RWPE1 (cell line): ENCODE data around the gene PREPL.

Source experiments
- CTCF ChIA-PET: fragments of 350-600 bp; sonication (Branson Sonifier 250); formaldehyde crosslinking; extraction: SDS; loops from one replicate; lab custom pipeline; 2021; lab: Yijun Ruan, JAX
- POLR2A ChIA-PET: fragments of 400-600 bp; formaldehyde crosslinking; extraction: SDS; loops from one replicate; lab custom pipeline; 2020; ENCODE audit warnings: antibody characterized with exemption; ENCODE audit not compliant: low non-redundant PET; lab: Yijun Ruan, JAX
- DNase-seq: peaks from one replicate; pipeline ENCODE4 v3.0.0; 2012; ENCODE audit warnings: low spot score
- H3K27ac ChIP-seq: fragments of 450-650 bp; 2 replicates; pipeline ENCODE4 v1.5.1; 2017
- TF ChIP-seq, protein P1 (sequence below): fragments of 450-650 bp; conservative IDR thresholded peaks from 2 replicates; pipeline ENCODE4 v1.5.1; 2017; ENCODE audit warnings: low read depth, mild to moderate bottlenecking

PREPL gene

DNA sequence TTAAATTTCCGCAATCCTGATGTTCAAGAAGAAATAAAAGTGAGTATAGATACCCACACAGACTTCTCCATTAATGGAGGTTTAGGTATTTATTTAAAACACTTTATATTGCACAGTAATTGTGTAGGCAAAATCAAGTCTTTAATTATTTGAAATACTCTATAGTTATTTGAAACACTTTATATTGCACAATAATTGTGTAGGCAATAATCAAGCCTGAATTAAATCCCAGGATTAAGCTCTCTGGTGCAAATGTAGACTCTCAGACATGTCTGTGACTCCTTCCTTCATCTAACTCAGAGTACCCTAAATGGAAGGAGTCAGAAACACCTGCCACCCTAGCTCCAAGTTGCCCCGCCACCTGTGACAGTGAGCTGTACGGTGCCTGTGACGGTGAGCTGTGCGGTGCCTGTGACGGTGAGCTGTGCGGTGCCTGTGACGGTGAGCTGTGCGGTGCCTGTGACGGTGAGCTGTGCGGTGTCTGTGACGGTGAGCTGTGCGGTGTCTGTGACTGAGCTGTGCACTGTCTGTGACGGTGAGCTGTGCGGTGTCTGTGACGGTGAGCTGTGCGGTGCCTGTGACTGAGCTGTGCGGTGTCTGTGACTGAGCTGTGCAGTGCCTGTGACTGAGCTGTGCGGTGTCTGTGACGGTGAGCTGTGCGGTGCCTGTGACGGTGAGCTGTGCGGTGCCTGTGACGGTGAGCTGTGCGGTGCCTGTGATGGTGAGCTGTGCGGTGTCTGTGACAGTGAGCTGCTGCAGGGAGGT lies 75.0 kb downstream of the PREPL start:
- no peak for DNase-seq
- POLR2A ChIA-PET = no interaction called here
- CTCF ChIA-PET = interaction anchor here (0.6 kb wide), 2 partner anchors 233 to 1623 kb away, joined by 3 read pairs; no protein-coding TSS in a partner anchor
- no peak overlapping the region for H3K27ac ChIP-seq
- TF ChIP-seq, protein P1, sequence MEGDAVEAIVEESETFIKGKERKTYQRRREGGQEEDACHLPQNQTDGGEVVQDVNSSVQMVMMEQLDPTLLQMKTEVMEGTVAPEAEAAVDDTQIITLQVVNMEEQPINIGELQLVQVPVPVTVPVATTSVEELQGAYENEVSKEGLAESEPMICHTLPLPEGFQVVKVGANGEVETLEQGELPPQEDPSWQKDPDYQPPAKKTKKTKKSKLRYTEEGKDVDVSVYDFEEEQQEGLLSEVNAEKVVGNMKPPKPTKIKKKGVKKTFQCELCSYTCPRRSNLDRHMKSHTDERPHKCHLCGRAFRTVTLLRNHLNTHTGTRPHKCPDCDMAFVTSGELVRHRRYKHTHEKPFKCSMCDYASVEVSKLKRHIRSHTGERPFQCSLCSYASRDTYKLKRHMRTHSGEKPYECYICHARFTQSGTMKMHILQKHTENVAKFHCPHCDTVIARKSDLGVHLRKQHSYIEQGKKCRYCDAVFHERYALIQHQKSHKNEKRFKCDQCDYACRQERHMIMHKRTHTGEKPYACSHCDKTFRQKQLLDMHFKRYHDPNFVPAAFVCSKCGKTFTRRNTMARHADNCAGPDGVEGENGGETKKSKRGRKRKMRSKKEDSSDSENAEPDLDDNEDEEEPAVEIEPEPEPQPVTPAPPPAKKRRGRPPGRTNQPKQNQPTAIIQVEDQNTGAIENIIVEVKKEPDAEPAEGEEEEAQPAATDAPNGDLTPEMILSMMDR = no peak

DNA sequence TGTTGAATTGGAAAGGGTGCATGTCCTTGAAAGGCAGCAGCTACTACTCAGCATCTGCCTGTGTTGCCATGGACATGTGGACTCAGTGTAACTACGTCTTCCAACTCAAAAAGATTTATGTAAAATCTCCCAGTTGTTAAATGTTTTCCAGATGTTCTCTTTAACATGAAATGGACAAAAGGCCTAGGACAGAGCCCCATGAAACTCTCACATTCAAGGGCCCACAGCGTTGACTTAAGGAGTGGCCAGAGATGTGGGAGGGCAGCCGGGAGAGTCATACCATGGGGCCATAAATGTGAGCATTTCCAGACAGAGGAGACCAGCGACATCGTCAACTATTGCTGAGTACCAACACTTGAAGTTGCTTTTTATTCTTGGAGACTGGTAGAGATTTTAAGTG lies 76.1 kb downstream of the PREPL start:
- ChIA-PET CTCF (interaction anchor here (0.6 kb wide), 1 partner anchor 338 kb away, joined by 3 read pairs; no protein-coding TSS in a partner anchor), POLR2A (no interaction called here)
- DNase-seq = no peak
- no peak overlapping the region for H3K27ac ChIP-seq
- TF ChIP-seq, protein P1 = no peak

DNA sequence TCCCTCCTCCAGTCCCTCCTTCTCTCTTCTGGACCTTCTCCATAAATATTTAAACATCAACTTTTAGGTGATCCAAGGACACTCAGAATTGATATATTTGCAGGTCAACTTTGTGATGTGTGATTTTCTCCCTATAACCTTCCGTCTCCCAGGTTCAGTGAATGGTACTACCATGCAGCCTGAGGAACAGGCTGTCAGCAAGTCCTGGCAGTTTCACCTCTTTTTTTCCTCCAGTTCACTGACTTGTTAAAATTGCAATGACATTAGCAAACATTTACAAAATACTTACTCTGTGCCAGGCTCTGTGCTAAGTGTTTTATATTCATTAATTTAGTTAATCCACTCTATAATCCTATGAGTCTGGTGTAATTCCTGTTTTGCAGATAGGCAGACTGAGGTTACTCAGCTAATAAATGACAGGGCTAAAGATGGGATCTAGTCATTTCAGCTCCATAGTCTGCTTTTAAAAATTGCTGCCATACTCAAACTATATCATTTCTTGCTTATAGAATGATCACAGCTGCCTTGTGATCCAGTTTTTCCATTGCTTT lies 78.1 kb downstream of the PREPL start:
- H3K27ac ChIP-seq = no peak overlapping the region
- POLR2A ChIA-PET = no interaction called here
- DNase-seq = no peak
- CTCF ChIA-PET = interaction anchor here (0.7 kb wide), 1 partner anchor 10 kb away, joined by 3 read pairs; no protein-coding TSS in a partner anchor
- TF ChIP-seq, protein P1 = no peak

- ChIA-PET CTCF (interaction anchor here (0.6 kb wide), 1 partner anchor 236 kb away, joined by 3 read pairs; no protein-coding TSS in a partner anchor), POLR2A (no interaction called here)
- TF ChIP-seq, protein P1 = no peak
- no peak for DNase-seq
- no peak overlapping the region for H3K27ac ChIP-seq
Observed at GRCh38 chr2:44280869-44281268, 80.4 kb downstream of the PREPL start.

- ChIA-PET CTCF (no interaction called here), POLR2A (no interaction called here)
- no peak for DNase-seq
- no peak overlapping the region for H3K27ac ChIP-seq
- TF ChIP-seq, protein P1 = no peak
Observed at GRCh38 chr2:44277541-44277940, 83.8 kb downstream of the PREPL start.

DNA sequence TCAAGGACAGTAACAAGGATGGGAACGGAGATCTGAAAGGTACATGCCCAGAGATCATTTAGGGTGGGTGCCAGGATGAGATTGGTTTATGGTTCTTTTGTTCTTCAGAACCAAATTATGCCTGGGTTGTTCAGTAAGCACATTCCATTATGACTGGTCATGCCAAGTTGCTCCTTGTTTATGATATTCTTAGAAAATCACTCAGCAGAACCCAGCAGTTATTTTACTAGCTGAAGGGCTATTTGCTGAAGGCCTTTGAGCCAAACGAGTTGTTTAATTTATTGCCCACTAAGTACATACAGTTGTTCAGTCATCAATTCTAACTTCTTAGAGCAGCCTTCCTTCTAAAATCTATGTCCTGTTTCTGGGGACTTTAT lies 85.4 kb downstream of the PREPL start:
- TF ChIP-seq, protein P1 = no peak
- ChIA-PET CTCF (no interaction called here), POLR2A (no interaction called here)
- H3K27ac ChIP-seq = no peak overlapping the region
- DNase-seq = peak; percentile 18
